ENCODE measurements around the gene CCDC69. TPM values are rescaled to one million over a fixed set of nuclear protein-coding genes. Genes with fewer than 3 reads are reported as not detected.

CCDC69 gene
- total and polyA plus RNA-seq, 2 of the 8 experiments (the other 6 are each of a cell fraction or from before 2014, with no cell fraction given) = 8.4 to 10.8 TPM

DNA sequence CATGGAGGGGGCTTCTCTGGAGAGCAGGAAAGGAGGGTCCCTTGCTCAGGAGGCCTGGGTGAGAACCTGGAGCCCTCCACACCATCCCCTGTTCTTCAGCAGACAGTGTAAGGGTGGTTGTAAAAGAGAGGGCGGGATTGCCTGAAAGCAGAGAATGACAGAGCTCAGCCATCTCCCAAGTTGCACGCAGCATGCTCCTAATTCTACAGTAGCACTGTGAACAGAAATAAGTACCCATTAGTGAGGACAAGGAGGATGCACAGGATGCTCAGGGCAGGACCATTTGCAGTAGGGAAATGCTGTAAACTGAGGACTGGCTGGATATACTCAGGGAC is 8.4 kb downstream of the CCDC69 start (continued):
- TF ChIP-seq HDAC6 (IDR thresholded peaks at IDR 0.05; ENCODE audit: low read depth, low read length) = no peak
- TF ChIP-seq SP1 (IDR thresholded peaks at IDR 0.05; ENCODE audit: low read depth, low read length) = no peak
- no peak for TF ChIP-seq CHD2 (IDR thresholded peaks at IDR 0.05; ENCODE audit: low read length)
- no peak for TF ChIP-seq TBP (IDR thresholded peaks at IDR 0.05; ENCODE audit: low read depth, low read length)
- TF ChIP-seq TCF12 (IDR thresholded peaks at IDR 0.05; ENCODE audit: low read depth, low read length) = no peak
- no peak for TF ChIP-seq KDM5A (IDR thresholded peaks at IDR 0.05; ENCODE audit: low read length)
